Measurements from ENCODE around the gene SRSF6.
"Not testable (repeated sequence)": the region's sequence is repeated elsewhere in the genome, so short reads cannot be mapped to it uniquely, and the experiment has no call there.

Gene SRSF6

DNA sequence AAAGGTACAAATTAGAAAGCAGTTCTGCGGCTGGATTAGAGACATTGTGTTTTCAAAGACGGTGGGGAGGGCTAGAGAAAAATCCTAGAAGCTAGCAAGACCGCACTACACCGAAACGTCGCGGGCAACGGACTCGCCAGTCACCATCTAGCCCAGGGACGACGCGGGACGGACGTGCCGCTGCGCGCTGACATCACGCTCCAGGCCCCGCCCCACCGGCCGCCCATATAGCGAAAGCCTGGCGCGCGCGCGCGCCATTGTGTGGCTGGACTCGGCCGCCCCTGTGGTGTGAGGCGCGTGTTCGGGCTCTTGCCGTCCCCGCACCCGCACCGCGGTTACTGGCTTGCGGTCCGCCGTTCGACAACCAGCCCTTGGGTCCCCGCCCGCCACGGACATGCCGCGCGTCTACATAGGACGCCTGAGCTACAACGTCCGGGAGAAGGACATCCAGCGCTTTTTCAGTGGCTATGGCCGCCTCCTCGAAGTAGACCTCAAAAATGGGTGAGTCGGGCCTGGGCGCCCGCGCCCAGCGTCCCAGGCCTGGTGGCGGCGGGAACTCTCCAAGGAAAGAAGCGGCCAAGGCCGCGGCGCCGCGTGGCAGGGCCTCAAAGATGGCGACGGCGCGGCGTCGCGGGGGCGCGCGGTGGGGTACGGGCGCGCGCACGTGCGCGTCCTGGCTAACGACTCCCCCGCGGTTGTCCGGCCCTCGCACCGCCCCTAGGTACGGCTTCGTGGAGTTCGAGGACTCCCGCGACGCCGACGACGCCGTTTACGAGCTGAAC, at the start of gene SRSF6:
Gene SRSF6 (plus strand): TSS at position 257 of the 782 bp plus-strand sequence. CDS start 138 bp downstream, at position 395.
- DNase-seq = no peak

- no peak for DNase-seq
Observed at GRCh38 chr20:43408848-43409576, 48.7 kb upstream of the SRSF6 start.

DNA sequence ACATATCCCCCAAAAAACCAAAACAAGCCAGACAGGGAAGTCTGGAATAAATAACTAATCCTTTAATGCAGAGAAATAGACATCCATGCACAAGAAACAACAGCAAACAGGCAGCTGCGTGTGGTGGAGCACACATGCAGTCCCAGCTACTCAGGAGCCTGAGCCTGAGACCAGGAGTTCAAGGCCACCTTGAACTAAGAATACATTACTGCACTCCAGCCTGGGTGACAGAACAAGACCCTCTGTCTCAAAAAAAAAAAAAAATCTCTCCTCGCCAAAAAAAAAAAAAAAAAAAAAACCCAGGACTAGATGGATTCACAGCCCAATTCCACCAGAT, 48.2 kb upstream of the SRSF6 start:
- no peak for DNase-seq

GRCh38 chr20:43415661-43416430, 41.9 kb upstream of the SRSF6 start:
- no peak for DNase-seq

DNA sequence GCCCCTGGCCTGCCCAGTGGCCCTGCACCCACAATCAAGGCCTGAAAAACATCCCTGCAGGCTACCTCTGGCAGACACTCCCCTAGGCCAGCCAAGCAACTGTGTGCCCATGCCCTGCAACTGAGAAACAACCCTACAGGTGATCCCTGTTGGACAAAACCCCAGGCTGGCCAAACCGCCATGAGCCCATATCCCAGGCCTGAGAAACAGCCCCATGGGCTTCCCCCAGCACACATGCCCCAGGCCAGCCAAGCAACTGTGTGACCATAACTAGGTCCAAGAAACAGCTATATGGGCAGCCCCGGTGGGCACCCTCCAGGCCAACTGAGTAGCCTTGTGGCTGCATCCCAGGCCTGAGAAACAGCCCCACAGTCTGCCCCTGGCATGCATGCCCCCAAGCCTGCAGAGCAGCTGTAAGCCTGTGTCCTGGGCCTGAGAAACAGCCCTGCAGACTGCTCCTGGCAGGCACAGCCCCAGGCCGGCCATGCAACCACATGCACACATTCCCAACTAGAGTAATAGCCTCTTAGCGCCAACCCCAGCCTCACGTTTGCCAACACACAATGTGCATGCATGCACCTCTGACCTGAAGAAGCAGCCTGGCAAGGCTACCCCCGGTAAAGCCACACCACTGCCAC, 41.0 kb upstream of the SRSF6 start:
- DNase-seq = no peak

- no peak for DNase-seq
Observed at GRCh38 chr20:43420192-43420591, 37.5 kb upstream of the SRSF6 start.

DNA sequence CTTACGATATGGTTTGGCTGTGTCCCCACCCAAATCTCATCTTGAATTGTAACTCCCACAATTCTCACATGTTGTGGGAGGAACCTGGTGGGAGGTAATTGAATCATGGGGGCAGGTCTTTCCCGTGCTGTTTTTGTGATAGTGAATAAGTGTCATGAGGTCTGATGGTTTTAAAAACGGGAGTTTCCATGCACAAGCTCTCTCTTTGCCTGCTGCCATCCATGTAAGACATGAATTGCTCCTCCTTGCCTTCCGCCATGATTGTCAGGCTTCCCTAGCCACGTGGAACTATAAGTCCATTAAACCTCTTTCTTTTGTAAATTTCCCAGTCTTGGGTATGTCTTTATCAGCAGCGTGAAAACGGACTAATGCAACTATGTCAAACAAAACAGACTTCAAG, 36.8 kb upstream of the SRSF6 start:
- DNase-seq = not testable (repeated sequence)

DNA sequence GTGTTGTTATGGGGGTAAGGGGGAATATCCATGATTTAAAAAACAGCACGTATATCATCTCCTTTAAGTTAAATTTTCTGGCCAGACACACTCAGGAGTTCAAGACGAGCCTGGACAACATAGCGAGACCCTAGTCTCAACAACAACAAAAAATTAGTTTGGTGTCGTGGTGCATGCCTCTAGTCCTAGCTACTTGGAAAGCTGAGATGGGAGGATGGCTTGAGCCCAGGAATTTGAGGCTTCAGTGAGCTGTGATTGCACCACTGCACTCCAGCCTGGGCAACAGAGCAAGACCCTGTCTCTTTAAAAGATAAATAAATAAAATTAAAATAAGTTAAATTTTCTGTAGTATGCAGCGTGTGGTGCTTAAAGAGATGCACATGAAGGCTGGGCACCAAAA, 31.5 kb upstream of the SRSF6 start:
- no peak for DNase-seq

GRCh38 chr20:43430265-43431133, 27.2 kb upstream of the SRSF6 start:
- no peak for DNase-seq

DNA sequence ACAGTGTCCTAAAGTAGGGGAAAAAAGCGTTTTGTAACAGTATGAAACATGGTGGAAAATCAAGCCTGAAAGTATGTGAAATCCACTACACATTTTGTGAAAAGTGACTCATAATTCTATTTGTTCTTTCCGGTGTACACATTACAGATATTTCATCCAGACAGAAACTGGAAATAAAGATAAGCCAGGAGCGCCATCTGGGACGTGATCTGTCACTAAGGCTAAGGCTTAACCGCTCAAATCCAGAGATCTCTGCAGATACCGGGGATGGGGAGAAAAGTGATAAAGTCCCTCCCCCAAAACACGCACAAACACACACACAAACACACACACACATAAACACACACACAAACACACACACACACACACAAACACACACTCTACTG, 26.6 kb upstream of the SRSF6 start:
- no peak for DNase-seq

DNA sequence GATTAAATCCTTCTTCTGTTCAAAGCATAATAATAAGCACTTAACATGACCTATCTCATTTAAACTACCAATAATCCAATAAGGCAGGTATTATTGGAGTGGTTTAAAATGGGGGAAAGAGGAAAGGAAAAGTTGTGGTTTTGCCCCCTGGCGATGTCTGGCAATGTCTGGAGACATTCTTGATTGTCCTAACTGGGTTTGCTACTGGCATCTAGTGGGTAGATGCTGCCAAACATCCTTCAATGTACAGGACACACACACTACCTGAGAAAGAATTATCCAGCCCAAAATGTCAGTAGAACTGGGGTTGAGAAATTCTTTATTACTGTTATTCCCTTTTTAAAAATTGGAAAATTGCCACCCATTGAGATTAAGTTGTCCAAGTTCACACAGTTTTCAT, 25.2 kb upstream of the SRSF6 start:
- DNase-seq = no peak

DNA sequence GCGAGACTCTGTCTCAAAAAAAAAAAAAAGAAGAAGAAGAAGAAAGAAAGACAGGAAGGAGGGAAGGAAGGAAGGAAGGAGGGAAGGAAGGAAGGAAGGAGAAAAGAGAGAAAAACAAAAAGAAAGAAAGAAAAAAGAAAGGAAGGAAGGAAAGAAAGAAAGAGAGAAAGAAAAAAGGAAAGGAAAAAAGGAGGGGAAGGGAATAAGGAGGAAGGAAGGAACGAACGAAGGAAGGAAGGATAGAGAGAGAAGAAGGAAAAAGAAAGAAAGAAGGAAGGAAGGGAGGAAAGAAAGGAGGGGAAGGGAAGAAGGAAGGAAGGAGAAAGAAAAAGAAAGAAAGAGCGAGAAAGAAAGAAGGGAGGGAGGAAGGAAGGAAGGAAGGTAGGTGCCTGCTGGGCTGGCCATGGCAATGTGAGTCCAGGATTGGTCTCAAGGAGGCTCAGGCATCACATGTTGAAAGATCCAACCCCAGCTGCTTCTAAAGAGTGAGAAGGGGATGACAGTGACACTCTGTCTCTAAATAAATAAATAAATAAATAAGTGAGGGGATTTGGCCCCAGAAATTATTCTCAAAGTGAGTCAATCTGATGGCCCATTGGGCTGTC, 24.3 kb upstream of the SRSF6 start:
- DNase-seq = no peak

GRCh38 chr20:43434565-43434964, 23.1 kb upstream of the SRSF6 start:
- DNase-seq = no peak

GRCh38 chr20:43438578-43439316, 18.9 kb upstream of the SRSF6 start:
- DNase-seq = no peak

DNA sequence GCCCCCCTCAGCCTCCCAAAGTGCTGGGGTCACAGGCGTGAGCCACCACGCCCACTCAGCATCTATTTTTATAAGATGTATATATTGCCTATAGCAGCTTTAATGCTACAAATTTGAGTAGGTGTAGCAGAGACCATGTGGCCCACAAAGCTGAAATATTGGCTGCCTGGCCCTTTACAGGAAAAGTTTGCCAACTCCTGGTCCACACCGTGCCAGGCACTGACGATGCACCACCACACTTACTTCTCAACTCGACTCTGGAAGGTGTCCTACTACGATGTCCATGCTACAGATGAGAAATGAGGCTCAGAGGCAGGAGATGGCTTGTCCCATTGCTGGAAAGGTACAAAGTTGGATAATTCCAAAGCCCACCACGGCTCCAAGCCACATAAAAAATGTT, 17.2 kb upstream of the SRSF6 start:
- no peak for DNase-seq

- DNase-seq = no peak
Observed at GRCh38 chr20:43442282-43442880, 15.3 kb upstream of the SRSF6 start.

DNA sequence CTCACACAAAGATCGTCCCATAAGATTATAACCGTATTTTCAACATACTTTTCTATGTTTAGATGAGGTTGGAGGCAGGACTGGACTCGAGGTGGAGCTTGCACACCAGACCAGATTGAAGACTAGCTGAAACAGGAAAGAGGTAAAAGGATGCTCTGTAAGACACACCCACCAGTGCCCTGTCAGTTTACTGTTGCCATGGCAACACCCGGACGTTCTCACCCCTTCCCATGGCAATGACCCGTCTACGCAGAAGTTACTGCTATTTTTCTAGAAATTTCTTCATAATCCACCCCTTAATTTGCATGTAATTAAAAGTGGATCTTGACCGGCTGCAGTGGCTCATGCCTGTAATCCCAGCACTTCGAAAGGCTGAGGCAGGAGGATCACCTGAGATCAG, 13.6 kb upstream of the SRSF6 start:
- no peak for DNase-seq

GRCh38 chr20:43446361-43446879, 11.3 kb upstream of the SRSF6 start:
- DNase-seq = no peak

GRCh38 chr20:43448431-43448747, 9.3 kb upstream of the SRSF6 start:
- DNase-seq = not testable (repeated sequence)

DNA sequence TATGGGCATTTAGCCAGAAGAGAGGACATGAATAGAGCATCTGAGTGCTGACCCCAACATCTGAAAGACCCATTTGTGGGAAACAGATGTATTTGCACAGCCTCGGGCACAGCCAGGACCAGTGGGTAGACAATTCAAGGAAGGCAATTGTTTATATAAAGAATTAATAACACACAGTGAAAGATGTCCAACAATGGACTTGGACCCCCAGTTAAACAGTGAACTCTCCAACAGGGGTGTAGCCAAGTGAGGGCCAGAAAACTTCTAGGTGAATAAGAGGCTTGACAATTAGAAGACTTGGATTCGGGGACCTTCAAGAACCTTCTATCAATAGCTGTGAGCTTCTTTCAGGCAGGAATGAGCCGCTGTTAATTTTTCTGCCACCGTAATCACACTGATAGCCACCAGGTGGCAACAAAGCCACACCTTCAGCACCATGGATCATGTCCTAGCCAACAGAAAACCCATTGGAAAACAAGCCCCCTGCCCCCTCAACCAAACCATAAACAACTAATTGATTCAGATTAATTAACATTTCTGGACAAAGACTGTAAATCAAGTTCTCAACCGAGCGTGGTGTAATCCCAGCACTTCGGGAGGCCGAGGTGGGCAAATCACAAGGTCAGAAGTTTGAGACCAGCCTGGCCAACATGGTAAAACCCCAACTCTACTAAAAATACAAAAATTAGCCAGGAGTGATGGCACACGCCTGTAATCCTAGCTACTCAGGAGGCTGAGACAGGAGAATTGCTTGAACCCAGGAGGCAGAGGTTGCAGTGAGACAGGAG, 8.8 kb upstream of the SRSF6 start:
- DNase-seq = no peak

Data from NCI-H524 treated with DMSO at 0.1 percent for 48 hours (cell line).